Tibial nerve (tissue), 4 donors: ENCODE measurements around the gene RSPH3. TPM values are rescaled to one million over a fixed set of nuclear protein-coding genes. Genes with fewer than 3 reads are reported as not detected.
A peak's percentile ranks its signal among the peaks of the same experiment; 100 is the strongest.

ENCODE experiments used
- DNase-seq, 2 donors: peaks; one replicate each; pipeline ENCODE4 v3.0.0-alpha.2; 2019; ENCODE audit warnings: low spot score in 2 of 2
- H3K27ac ChIP-seq, 4 donors: fragments of 200-600 bp; sonication (generic) in 3 of 4; one replicate each; pipeline ENCODE4 v1.5.1; 2017 to 2019; ENCODE audit warnings: mild to moderate bottlenecking in 1 of 4
- H3K27me3 ChIP-seq, 2 donors: fragments of 200-600 bp; sonication (generic) in 1 of 2; one replicate each; pipeline versions ENCODE4 v1.5.1 to v1.6.0; 2017 to 2019
- H3K36me3 ChIP-seq, 3 donors: fragments of 200-600 bp; sonication (generic); one replicate each; pipeline ENCODE4 v1.5.1; 2018 to 2019
- H3K4me1 ChIP-seq, 4 donors: fragments of 200-600 bp; sonication (generic) in 3 of 4; one replicate each; pipeline ENCODE4 v1.5.1; 2017 to 2019
- H3K4me3 ChIP-seq, 4 donors: fragments of 200-600 bp; sonication (generic) in 3 of 4; one replicate each; pipeline ENCODE4 v1.5.1; 2017 to 2019; ENCODE audit warnings: mild to moderate bottlenecking in 1 of 4, moderate library complexity in 1 of 4
- H3K9me3 ChIP-seq, 4 donors: fragments of 200-600 bp; sonication (generic) in 3 of 4; one replicate each; pipeline ENCODE4 v1.5.1; 2017 to 2019
- EP300 ChIP-seq, 2 donors: sonication (generic); formaldehyde crosslinking; IDR thresholded peaks; one replicate each; pipeline ENCODE4 v1.6.1; 2017; ENCODE audit warnings: antibody characterized with exemption in 2 of 2, mild to moderate bottlenecking in 1 of 2
- POLR2A ChIP-seq, 2 donors: fragments of 450-650 bp; IDR thresholded peaks; one replicate each; pipeline ENCODE4 v1.6.1; 2017; ENCODE audit warnings: antibody characterized with exemption in 2 of 2, mild to moderate bottlenecking in 2 of 2, moderate library complexity in 2 of 2
- WGBS, 2 donors: methylation state at CpG; one replicate each; pipeline ENCODE4 v1.1.5; 2018; 5-methylcytosine and 5-hydroxymethylcytosine counted together
- total RNA-seq, 4 donors: library from RNA; depleted of rRNA; stranded (reverse); fragments of >200 nt; gene quantifications; one replicate each; pipeline ENCODE4 v1.1.0, GENCODE V29; 2016
- TF ChIP-seq, protein P1 (sequence below), 5 experiments: fragments of 200-600 bp in 3 of 5; fragments of 450-650 bp in 2 of 5; sonication (generic) in 3 of 5; IDR thresholded peaks; one replicate each; pipeline ENCODE4 v1.5.1; 2016 to 2019; ENCODE audit warnings: antibody characterized with exemption in 5 of 5, mild to moderate bottlenecking in 3 of 5, moderate library complexity in 2 of 5

RSPH3 gene
- 10 to 100 TPM in 3 of 4 donors, 1 to 10 TPM in 1; 8.2 to 11.6 (median 11.0) TPM for total RNA-seq

DNA sequence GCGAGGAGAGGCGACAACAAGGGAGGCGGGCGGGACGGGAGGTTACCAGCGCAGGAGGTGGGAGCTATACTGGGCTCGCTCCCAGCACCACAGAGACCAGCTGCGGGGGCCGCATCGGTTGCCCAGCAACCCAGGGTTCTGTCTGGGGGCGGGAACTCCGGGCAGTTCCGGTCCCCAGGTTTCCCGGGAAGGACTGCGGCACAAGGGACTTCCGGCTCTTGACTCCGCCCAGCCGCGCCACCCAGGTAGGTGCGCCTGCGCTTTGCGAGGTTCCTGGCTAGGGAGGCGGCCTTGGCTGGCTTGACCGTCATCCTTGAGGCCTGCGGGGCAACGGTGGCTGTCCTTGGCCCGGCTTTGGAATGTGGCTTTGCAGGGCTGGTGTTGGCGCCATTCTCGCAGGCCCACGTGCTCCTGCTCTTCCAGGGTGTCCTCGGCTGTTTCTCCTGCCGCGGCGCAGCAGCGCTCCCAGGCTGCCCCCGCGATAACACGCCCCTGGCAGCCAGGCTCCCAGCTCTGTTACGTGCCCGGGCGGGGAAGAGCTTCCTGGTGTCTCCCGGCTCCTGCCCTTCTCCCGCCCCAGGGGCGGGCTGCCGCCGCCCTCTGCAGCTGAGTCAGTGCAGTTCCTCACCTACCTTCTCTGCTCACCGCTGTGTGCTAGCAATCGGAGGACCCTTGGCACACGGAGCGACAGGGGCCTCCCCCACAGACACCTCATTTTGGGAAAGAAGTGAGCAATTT lies at the start of gene RSPH3:
Gene RSPH3 (minus strand): TSS at position 537 of the 738 bp plus-strand sequence. CDS start 652 bp downstream, outside the sequence.
- Histone ChIP-seq H3K36me3 (peaks cover 0 to 7% (median 0%) of the 10 kb centered on the region in 3 donors), H3K4me1 (peaks cover 0 to 20% (median 5%) of the 10 kb centered on the region in 4 donors), H3K27me3 (no peaks in the 10 kb centered on the region), H3K27ac (peak within 1 kb of the TSS; percentile 56 to 87 (median 84)), H3K9me3 (no peaks in the 10 kb centered on the region), H3K4me3 (peak within 1 kb of the TSS; percentile 65 to 88 (median 70))
- peak; percentile 80 to 85 for DNase-seq
- TF ChIP-seq EP300 (IDR thresholded peaks at IDR 0.05) (peak; percentile 70 to 81), POLR2A (IDR thresholded peaks at IDR 0.05) (peak in 1 of 2 donors; percentile 62)
- TF ChIP-seq, protein P1, sequence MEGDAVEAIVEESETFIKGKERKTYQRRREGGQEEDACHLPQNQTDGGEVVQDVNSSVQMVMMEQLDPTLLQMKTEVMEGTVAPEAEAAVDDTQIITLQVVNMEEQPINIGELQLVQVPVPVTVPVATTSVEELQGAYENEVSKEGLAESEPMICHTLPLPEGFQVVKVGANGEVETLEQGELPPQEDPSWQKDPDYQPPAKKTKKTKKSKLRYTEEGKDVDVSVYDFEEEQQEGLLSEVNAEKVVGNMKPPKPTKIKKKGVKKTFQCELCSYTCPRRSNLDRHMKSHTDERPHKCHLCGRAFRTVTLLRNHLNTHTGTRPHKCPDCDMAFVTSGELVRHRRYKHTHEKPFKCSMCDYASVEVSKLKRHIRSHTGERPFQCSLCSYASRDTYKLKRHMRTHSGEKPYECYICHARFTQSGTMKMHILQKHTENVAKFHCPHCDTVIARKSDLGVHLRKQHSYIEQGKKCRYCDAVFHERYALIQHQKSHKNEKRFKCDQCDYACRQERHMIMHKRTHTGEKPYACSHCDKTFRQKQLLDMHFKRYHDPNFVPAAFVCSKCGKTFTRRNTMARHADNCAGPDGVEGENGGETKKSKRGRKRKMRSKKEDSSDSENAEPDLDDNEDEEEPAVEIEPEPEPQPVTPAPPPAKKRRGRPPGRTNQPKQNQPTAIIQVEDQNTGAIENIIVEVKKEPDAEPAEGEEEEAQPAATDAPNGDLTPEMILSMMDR (IDR thresholded peaks at IDR 0.05), result peak in 3 of 5 experiments; percentile 23 to 62 (median 27)
- WGBS, 2 donors, result 1% methylated on average over 24 to 41 of the region's 50 CpGs

- TF ChIP-seq, protein P1 (IDR thresholded peaks at IDR 0.05), result no peak
- TF ChIP-seq POLR2A (IDR thresholded peaks at IDR 0.05) (no peak), EP300 (IDR thresholded peaks at IDR 0.05) (no peak)
- no peak overlapping the region for H3K4me3 ChIP-seq
- WGBS, 2 donors, result 54 to 58% methylated on average over 10 of the region's 10 CpGs
- DNase-seq, result no peak
- H3K9me3 ChIP-seq, result no peaks in the 10 kb centered on the region
- peak overlapping the region in 1 of 4 donors; percentile 35 for H3K27ac ChIP-seq
- H3K36me3 ChIP-seq, result no peaks in the 10 kb centered on the region
- no peaks in the 10 kb centered on the region for H3K27me3 ChIP-seq
- peaks cover 0 to 4% (median 2%) of the 10 kb centered on the region in 4 donors for H3K4me1 ChIP-seq
Measured at GRCh38 chr6:159047891-159048685, 48.1 kb upstream of the RSPH3 start.

GRCh38 chr6:159045801-159046200 lies 45.8 kb upstream of the RSPH3 start:
- Histone ChIP-seq H3K9me3 (no peaks in the 10 kb centered on the region), H3K27ac (no peak overlapping the region), H3K36me3 (no peaks in the 10 kb centered on the region), H3K4me3 (no peak overlapping the region), H3K4me1 (peaks cover 0 to 13% (median 4%) of the 10 kb centered on the region in 4 donors), H3K27me3 (no peaks in the 10 kb centered on the region)
- 68 to 69% methylated on average over 7 of the region's 7 CpGs for WGBS, 2 donors
- TF ChIP-seq EP300 (IDR thresholded peaks at IDR 0.05) (no peak), POLR2A (IDR thresholded peaks at IDR 0.05) (no peak)
- TF ChIP-seq, protein P1 (IDR thresholded peaks at IDR 0.05), result no peak
- DNase-seq, result no peak

DNA sequence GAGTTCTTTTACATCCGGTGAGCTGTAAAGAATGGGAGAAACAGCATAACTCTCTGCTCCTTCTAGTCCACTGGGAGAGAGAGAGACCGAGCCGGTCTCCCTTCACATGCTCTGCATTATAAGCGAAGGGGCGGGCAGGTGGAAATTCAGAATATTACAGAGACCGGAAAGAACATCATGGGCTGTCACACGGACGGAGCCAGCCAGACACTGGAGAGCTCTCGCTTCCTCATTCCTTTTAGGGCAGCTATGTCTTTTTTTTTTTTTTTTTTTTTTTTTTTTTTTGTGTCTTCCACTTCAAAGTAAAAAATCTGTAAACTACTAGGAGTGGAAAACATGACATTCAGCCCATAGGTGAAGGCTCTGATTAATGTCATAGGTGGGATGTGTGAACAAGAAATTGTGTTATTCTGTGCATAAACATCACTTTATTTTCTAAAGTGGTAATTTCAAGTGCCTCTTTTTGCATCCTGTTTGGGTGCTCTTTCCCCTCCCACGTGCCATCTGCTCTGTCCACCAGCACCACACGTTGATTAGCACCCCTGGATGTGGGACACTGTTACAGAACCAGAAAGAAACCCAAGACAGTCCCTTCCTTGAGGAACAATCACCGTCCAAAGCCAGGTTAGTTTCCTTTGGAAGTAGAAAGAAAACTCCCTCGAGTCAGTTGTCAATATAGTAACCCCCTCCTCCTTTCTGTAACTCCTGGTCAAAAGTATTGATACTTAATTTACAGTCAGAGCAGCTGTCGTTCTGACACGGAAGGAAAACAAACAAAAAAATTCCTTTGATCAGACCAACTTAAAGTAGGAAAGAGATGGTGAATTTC lies 45.1 kb upstream of the RSPH3 start, which contains the start of gene TAGAP:
Gene TAGAP (minus strand): TSS at position 93 of the 829 bp plus-strand sequence. CDS start 845 bp downstream, outside the sequence.
- H3K4me3 ChIP-seq, result peak within 1 kb of the TSS in 2 of 4 donors; percentile 42 to 45
- no peaks in the 10 kb centered on the region for H3K36me3 ChIP-seq
- H3K9me3 ChIP-seq, result no peaks in the 10 kb centered on the region
- WGBS, 2 donors, result 40 to 47% methylated on average over 15 of the region's 15 CpGs
- DNase-seq, result peak; percentile 59 to 80
- peaks cover 0 to 17% (median 4%) of the 10 kb centered on the region in 4 donors for H3K4me1 ChIP-seq
- peak within 1 kb of the TSS in 3 of 4 donors; percentile 26 to 73 (median 58) for H3K27ac ChIP-seq
- TF ChIP-seq POLR2A (IDR thresholded peaks at IDR 0.05) (peak; percentile 32 to 56), EP300 (IDR thresholded peaks at IDR 0.05) (peak in 1 of 2 donors; percentile 84)
- TF ChIP-seq, protein P1 (IDR thresholded peaks at IDR 0.05), result no peak
- no peaks in the 10 kb centered on the region for H3K27me3 ChIP-seq
